ENCODE data around the gene RALGPS1.

The RALGPS1 gene

DNA sequence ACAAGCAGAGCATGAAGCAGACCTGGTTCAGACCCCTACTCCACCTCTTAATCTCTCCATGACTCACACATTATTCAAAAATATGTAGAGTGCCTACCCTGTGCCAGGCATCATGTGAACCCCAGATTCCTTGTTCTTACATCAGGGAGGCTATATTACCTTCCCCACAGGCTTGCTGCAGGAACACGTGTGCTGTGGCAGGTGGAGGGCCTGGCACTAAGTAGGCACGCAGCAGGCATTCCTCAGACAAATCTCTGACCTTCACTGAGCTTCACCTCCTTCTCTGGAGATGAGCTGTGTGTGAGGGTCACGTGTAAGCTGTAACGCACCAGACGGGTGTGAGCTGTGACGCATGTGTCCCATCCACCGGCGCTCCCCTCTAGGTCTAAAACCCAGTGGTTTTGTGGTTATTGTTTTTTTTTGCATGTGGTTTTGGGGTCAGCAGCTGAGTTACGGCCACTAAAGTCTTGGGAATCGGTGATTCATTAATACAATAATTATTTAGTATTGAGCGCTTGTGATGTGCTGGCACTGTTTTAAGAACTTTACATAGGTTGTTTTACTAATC is 177.5 kb downstream of the RALGPS1 start:
- TF ChIP-seq, protein P1, sequence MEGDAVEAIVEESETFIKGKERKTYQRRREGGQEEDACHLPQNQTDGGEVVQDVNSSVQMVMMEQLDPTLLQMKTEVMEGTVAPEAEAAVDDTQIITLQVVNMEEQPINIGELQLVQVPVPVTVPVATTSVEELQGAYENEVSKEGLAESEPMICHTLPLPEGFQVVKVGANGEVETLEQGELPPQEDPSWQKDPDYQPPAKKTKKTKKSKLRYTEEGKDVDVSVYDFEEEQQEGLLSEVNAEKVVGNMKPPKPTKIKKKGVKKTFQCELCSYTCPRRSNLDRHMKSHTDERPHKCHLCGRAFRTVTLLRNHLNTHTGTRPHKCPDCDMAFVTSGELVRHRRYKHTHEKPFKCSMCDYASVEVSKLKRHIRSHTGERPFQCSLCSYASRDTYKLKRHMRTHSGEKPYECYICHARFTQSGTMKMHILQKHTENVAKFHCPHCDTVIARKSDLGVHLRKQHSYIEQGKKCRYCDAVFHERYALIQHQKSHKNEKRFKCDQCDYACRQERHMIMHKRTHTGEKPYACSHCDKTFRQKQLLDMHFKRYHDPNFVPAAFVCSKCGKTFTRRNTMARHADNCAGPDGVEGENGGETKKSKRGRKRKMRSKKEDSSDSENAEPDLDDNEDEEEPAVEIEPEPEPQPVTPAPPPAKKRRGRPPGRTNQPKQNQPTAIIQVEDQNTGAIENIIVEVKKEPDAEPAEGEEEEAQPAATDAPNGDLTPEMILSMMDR (conservative IDR thresholded peaks at IDR 0.05), result no peak

DNA sequence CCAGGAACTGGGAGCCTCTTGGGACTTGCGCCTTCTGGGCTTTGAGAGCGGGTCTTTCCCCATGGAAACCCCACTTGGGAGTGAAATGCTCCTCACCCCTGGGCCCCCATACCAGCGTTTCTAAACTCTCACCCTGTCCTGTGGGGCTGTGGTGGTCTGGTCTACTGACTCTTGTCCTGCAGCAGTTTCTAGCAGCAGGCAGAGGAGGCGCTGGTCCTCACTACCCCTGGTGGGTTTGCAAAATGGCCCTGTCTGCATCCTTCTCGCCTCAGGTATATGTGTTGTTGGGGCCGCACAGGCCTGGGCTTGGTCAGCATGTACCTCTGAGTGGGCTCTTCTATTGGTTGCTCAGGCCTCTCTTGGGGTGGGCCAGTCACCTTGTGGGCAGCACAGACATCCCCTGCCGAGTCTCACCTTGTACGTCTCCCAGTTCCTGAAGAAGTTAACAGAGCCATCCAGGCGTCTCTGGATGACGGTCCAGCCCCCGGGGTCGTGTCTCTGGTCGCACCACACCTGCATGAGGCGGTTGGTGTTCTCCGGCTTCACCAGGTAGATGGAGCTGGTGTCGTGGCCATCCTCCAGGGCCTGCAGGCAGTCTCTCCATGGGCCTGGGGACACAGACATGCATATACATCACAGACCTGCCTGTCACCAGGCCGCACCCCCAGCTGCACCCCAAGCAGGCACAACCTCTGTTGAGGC is 178.9 kb downstream of the RALGPS1 start:
- H3K27ac ChIP-seq, result no peak overlapping the region
- TF ChIP-seq, protein P1 (conservative IDR thresholded peaks at IDR 0.05), result no peak

More for the DNA sequence above, 177.5 kb downstream of the RALGPS1 start:
- no peak overlapping the region for H3K27ac ChIP-seq

DNA sequence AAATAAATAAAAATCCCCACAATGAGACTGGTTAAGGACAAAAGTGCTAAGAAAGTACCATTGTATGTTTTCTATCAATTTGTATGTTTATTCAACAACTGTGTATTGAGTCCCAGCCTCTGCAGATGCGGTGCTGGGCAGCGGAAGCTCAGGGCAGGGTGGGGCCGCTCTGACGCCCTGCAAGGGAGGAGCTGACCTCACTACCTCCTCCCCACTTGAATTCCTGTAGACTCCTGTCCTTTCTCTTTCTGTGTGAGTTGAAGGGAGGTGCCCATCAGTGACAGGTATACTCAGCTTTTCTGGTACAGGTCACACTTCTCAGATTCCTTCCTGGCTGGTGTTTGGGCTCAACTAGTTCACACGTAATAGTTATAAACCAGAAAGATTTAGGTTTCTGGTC is 180.8 kb downstream of the RALGPS1 start:
- TF ChIP-seq, protein P1 (conservative IDR thresholded peaks at IDR 0.05), result no peak
- H3K27ac ChIP-seq, result no peak overlapping the region

DNA sequence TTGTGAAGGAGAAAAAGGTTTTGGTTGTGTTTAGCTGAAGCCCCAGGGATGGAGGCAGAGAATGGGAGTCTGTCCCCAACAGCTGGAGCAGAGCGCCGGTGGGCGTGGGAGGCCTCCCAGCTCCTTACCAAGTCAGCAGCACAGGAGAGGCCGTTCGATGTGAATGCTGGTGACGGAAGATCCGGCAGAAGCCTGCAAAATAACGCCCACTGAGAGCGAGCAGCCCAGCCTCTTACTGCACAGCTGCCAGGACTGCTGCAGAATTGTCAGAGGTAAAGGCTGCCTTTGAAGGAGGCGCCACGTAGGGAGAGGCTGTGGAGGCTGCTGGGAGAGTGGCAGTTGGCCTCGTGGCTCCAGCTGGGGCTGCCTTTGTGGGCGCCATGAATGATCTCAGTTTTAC is 181.6 kb downstream of the RALGPS1 start:
- no peak overlapping the region for H3K27ac ChIP-seq
- TF ChIP-seq, protein P1 (conservative IDR thresholded peaks at IDR 0.05), result no peak

DNA sequence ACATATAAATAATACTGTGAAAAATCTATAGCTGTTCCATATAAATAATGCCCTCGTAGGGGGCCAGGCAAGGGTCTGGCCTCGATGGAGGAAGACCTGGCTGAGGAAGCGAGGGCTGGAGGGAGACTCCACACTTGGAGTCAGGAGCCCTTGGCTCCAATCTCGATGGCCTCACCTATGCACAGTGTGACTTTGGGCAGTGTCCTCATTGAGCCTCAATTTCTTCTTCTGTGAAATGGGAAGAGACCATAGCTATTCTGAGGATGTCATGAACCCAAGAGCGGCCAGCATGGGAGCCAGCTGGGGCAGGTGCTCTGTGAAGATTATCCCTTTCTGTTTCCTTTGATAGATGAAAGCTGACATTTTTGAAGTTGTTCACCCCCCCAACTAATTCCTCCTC is 183.1 kb downstream of the RALGPS1 start:
- TF ChIP-seq, protein P1 (conservative IDR thresholded peaks at IDR 0.05), result no peak
- H3K27ac ChIP-seq, result no peak overlapping the region

DNA sequence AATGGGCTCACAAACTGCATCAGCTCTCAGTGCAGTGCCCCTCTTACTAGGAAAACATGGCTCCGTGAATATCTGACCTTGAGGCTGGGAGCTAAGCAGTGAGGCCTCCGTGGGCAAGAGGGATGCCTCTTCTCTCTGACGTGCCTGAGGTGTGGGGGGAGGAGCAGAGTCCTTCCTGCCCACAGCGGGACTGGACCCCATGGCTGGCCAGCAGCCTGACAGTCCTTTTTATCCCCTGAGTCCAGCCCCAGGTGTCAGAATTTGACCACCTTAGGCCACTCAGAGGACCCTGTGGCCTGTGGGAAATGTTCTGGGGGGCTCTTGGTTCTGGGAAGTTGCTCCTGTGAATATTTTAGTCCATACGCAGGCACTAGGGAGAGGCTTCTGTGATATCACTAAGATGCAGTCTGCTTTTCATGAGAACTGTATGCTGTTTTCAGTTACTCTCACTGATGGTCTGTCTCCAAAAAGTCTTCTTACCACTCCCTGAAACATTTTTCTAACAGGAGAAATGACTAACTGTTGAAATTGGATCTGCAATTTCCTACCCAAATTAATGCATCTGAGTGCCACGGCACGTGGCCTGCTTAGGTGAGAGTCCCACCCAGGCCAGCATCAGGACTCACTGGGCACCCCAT is 184.5 kb downstream of the RALGPS1 start:
- TF ChIP-seq, protein P1 (conservative IDR thresholded peaks at IDR 0.05), result no peak
- H3K27ac ChIP-seq, result no peak overlapping the region

DNA sequence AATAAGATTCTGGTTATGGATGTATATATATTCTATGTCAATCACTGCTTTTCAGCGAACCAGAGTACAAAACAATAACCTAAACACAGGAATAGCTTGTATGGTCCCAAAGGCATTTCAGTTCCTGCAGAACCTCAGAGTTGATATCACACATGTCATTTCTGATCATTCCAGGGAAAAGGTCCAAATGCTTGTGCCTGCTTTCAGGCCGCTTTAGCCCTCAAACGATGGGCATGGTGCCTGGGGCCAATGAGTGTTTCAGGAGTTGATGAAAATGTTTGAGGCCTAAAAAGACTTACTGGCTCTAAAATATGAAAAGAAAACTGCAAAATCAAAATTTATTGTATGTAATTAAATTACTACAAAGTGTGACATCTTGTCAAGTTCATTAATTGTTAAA is 185.1 kb downstream of the RALGPS1 start:
- TF ChIP-seq, protein P1 (conservative IDR thresholded peaks at IDR 0.05), result no peak
- H3K27ac ChIP-seq, result no peak overlapping the region

Data from VCaP (cell line).